Airway epithelial cell (primary cell): Measurements from ENCODE around the gene NCS1. TPM values are rescaled to one million over a fixed set of nuclear protein-coding genes. Genes with fewer than 3 reads are reported as not detected.

Experiments
- total RNA-seq: library from RNA; depleted of rRNA; stranded (reverse); fragments of >200 nt; gene quantifications from 2 replicates; pipeline ENCODE4 v1.2.3, GENCODE V29; 2015

NCS1 gene
- total RNA-seq, result 42.7 and 58.1 TPM in 2 replicates

GRCh38 chr9:130172161-130172857 lies at the start of gene NCS1:
Gene NCS1 (plus strand): TSS chr9:130172404. CDS start chr9:130172664, 260 bp downstream.

DNA sequence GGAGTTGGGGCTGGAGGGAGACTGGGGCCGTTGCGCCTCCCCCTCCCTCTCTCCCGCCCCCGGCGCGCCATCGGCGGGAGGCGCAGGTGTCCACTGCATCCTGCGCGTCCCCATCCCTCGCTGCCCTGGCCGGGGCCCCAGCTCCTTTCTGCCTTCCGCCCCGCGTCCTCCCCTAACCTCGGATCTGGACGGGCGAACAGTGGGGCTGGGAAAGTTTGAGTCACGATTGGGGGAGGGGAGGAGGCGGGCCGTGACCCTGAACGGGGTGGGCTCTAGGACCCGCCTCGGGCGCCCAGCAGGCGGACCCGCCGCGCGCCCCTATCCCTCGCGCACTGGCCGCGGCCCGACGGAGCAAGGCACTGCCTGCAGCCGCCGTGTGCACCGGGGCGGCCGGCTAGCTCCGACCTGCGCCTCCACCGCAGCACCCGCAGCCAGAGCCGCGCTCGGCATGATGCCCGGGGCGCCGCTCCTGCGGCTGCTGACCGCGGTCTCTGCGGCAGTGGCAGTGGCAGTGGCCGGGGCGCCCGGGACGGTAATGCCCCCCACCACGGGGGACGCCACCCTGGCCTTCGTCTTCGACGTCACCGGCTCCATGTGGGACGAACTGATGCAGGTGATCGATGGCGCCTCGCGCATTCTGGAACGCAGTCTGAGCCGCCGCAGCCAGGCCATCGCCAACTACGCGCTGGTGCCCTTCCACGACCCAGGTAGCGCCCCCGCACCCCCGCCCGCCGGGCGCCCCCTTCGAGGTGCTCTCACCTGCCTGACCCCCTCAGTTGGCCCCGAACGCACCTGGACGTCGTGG lies 93.4 kb downstream of the NCS1 start, which contains the start of gene HMCN2:
TSS of gene HMCN2 (plus strand) at position 330 of the 805 bp plus-strand sequence. CDS start at position 449, 119 bp downstream.

Other genes with a start within 250 kb of the NCS1 start
- 9.1 and 13.5 TPM in 2 replicates for gene FNBP1, start 129.2 kb upstream of the NCS1 start, total RNA-seq
- 12.3 and 20.6 TPM in 2 replicates for gene GPR107, start 118.5 kb upstream of the NCS1 start, total RNA-seq
- 0.05 TPM in 1 of 2 replicates, not detected in the other for gene HMCN2, start 93.4 kb downstream of the NCS1 start, total RNA-seq